Activated T-cell treated with anti-CD3 and anti-CD28 coated beads for 48 hours (primary cell): ENCODE data around the gene ATF6B.
"Not testable (repeated sequence)": the region's sequence is repeated elsewhere in the genome, so short reads cannot be mapped to it uniquely, and the experiment has no call there.

Experiments used
- DNase-seq: peaks from one replicate; pipeline ENCODE4 v3.0.0-alpha.2; 2020; ENCODE audit warnings: low read depth

ATF6B gene

DNA sequence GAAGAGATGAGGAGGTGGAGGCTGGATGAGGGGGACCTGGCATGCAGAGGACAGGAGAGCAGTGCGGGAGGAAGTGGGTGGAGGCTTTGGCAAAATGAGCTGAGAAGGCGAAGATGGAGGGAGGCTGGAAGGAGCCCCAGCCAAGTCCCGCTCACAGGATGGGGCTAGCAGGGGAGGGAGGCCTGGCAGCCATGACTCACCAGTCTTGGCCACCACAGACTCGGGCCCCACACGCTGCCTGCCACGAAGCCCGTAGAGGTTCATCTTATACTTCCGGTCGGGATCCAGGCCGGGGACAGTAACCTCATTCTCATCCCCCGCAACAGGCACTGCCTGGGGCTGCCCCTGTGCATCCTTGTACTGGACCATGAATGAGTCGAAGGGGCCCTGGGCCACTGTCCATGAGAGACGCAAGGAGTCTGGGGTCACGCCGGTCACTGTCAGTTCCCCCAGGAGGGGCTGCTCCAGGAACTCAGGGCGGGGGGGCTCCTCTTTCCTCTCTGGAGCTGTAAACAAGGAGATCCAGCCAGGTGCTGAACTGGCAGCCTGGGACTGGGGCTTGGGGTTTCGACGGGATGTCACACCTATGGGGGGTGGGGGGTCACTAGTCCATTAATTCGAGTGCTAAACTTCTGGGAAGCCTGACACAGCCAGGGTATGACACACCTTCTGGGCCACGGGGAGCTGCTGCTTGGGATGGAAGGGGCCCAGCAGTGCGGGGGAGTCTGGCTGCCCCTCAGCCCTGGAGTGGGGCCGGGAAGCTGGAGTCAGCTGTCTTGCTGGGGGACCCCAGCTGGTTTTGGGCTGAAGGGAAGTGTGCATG is 46.7 kb downstream of the ATF6B start:
- no peak for DNase-seq

DNA sequence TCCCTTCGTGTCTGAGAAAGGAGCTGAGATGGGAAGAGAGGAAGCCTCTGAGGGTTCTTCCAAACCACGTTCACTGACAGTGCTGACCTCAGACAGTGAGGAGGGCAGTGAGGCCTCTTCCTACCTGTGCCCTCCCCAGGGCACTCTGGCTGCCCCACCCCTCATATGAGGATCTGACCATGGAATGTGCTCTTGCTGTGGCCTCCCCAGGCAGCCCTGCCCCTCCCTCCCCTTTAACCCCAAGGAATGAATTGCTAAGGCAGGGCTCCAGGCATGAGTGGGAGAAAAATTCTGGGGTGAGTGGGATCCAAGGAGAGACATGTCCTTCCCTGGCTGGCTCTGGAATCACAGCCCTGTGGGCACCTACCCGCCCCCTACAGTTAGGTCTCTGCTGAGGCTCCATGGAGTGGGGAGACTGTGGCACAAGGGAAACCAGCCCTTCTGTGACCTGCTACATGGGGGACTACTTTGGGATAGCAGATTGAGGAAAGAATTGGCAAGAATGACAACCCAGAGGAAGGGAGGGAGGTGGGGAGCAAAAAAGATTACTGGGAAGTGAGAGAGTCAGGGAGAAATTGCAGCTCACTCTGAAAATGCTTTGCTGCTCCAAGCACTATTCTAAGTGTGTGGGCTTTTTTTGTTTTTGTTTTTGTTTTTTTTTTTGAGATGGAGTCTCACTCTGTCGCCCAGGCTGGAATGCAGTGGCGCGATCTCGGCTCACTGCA is 48.3 kb downstream of the ATF6B start:
- DNase-seq: no peak

DNA sequence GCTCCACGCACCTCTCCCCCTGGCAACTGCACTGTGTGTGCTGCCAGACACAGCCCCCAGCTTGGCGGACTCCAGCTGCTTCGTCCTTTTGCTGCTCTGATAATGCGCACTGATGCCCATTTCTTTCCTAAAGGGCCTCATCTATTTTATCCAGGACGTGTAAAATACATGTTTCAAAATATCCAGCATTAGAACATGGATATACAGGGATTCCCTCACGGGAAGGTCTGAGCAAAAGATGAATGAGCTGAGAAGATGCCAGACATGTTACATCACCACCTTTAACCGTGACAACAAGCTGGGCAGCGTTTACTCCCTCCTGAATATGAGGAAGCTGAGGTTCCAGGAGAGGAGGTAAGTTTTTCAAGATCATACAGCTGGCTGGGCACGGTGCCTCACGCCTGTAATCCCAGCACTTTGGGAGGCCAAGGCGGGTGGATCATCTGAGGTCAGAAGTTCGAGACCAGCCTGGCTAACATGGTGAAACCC is 51.7 kb downstream of the ATF6B start:
- no peak for DNase-seq

DNA sequence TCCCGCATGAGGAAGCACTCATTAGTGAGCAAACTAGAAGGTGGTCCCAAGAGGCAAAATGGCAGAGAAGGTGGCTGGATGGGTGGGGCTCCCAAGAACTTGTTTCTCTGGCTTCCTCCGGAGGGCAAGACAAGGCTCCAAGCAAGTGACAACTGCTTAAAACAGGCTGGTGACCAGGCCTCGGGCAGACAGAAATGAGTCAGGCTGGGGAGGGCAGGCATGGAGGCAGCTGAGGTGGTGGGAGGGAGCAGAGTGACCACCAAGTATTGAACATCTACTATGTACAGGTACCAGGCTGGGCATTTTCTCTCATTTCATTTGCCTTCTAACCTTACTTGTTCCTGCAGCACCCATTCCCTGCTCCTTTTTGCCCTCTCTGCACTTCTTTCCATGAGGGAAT is 52.3 kb downstream of the ATF6B start:
- DNase-seq: no peak

DNA sequence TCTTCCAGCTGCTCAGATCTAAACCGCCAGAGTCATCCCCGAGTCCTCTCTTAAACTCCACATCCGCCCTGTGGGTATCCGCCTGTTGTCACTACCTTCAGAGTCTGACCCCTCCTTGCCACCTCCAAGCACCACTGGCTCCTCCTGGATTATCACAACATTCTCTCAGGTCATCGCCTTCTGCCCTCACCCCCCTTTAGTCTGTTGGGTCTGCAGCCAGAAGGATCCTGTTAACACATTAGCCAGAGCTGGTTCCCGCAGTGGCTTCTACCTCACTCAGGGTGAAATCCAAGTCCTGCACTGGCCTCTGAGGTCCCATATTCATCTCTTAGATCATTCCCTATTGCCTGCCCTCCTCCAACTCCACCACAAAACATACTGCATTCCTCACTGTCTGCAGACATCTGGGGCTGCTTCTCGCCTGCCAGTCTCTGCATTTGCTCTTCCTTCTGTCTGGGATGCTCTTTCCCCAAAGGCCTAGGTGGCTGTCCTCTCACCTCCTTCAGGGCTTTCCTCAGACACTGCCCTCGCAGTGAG is 53.0 kb downstream of the ATF6B start:
- no peak for DNase-seq

DNA sequence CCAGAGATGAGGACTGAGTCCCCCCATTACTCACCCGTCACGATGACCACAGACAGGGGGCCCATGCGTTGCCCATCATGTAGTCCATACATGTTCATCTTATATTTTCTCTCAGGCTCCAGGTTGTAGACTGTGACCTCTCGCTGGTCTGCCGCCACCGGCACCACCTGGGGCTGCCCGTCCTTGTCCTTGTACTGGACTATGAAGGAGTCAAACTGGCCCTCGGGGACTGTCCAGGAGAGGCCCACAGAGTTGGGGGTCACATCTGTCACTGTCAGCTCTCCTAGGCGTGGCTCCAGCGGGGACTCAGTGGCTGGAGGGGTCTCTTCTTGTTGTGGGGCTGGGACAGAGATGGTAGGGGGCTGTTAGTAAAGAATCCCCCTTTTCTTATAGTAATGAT is 54.4 kb downstream of the ATF6B start:
- DNase-seq: no peak

DNA sequence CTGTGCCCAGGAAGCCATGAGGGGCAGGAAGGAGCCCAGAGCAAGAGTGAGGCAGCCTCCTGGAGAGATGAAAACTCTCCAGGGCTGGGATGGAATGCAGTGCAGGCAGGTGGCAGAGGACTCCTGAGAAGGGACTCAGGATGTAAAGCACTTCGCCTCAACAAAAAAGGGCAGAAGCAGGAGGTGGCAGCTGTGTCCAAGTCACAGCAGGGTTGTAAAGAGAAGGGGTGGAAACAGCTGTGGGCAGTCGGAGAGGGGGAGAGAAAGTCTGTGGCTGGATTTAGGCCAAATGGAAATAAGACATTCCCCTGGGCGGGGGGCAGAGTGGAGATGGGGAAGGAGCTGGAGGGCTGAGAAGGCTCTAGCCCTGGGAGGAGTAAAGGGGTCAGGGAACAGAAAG is 54.9 kb downstream of the ATF6B start:
- DNase-seq: no peak

DNA sequence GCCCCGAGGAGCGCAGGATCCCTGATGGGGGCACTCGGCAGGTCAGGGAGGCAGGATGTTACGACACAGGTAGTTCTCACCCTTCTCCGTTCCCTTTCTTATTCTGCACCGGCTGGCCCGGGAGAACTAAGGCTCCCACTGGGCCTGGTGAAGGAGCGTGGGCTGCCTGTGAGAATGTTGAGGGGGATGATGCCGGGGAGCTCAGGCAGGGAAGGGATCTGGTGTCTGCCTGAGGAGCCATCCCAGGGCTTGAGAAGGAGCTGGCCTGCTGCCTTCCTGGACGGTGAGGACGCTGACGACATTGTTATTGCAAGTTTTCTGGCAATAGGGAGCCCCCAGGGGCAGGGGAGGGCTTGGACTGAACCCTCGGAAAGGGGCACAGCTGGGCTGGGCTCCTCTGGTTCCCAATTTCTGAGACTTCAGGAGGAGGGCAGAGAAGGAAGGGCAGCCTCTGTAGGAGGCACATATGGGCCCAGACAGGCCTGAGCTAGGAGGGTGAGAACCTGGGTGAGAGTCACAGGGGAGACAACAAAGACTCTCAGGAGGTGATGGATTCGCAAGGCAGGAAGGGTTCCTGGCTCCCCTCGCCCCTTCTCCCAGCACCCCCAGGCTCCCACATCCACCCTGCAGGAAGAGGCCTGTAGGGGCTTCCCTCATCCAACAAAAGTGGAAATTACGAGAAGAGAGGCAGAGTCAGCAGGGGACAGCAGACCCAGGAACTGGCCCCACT is 57.1 kb downstream of the ATF6B start:
- DNase-seq: no peak

DNA sequence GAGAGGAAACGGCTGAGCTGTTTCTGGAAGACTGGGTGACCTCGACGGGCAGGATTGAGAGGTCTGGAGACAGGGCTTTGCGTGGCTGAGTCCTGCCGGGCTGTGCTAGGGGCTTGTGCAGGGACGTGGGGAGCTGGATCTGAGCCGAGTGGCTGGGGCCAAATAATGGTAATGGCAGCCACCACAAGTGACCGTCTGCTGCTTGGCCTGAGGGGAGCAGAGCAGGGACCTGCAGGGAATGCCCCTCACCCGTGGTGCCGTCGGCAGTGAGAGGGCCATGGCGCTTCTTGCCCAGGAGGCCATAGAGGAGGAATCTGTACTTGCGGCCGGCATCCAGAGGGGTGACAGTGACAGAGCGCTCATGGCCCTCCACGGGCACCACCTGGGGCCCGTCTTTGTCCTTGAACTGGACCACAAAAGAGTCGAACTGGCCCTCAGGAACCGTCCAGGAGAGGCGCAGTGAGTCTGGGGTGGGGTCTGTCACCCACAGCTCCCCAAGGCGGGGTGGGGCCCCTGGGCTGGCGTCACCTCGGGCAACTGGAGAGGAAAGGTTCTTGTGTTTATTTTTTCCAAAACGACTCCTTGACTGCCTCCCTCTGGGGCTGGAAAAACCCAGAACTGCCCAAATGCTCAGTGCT is 58.0 kb downstream of the ATF6B start:
- no peak for DNase-seq

DNA sequence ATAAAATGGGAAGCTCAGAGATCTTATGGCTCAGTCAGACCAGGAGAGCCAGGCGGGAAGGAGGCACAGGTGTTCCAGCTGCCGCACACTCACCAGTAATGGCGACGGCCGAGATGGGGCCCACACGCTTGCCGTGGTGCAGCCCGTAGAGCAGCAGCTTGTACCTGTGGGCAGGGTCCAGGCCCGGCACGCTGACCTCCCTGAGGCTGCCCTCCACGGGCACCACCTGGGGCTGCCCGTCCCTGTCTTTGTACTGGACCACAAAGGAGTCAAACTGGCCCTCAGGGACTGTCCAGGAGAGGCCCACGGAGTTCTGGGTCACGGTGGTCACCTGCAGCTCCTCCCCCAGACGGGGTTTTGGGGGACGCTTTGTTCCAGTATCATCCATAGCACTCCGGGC is 58.6 kb downstream of the ATF6B start:
- no peak for DNase-seq

DNA sequence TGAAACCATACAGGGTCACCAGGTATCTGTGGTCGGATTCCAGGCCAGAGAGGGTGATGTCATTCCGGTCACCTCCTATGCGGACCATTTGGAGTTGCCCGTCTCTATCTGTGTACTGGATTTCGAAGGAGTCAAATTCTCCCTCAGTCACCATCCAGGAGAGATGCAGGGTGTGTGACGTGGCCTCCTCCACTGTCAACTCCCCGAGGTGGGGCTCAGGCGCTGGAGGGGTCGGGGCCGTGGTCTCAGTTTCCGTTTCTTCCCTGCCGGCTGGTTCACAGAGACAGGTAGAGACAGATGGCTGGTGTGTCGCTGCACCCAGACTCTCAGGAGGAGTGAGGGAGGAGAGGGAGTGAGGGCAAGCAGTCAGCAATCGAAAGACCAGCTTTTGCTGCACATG is 59.2 kb downstream of the ATF6B start:
- no peak for DNase-seq

DNA sequence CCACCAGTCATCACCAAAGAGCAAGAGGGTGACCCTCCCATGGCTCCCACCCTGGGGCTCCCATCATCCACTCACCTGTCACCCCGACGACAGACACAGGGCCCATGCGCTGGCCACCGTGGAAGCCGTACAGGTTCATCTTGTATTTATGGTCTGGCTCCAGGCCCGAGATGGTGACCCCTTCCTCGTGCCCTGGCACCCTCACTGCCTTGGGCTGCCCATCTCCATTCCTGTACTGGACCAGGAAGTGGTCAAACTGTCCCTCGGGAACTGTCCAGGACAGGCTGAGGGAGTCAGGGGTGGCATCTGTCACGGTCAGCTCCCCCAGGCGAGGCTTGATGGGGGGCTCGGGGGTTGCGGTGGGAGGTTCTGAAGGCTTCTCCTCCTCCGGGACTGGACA is 59.7 kb downstream of the ATF6B start:
- not testable (repeated sequence) for DNase-seq

DNA sequence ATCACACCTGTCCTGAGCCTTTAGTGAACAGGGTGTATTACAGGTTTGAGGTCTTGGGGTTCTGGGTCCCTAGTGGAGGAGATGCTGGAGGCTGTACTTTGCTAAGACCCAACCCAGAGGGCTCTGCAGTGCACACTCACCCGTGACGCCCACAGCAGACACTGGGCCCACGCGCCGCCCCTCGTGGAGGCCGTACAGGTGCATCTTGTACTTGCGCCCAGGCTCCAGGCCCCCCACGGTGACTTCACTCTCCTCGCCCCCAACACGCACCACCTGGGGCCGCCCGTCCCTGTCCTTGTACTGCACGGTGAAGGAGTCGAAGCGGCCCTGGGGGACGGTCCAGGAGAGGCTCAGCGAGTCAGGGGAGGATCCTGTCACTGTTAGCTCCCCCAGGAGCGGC is 60.5 kb downstream of the ATF6B start:
- DNase-seq: not testable (repeated sequence)
